T-helper 17 cell (primary cell): Measurements from ENCODE around the gene PLCB1. TPM values are rescaled to one million over a fixed set of nuclear protein-coding genes. Genes with fewer than 3 reads are reported as not detected.

ENCODE experiments used
- ATAC-seq: fragments of 150-1000 bp; cut with Tn5 transposase; 2 replicates; pipeline ENCODE4 v1.10.0; 2021; ENCODE audit warnings: mild to moderate bottlenecking, moderate library complexity
- DNase-seq, 3 donors: peaks; one replicate each; pipeline versions ENCODE4 v3.0.0 to v3.0.0-alpha.2; 2020 to 2021
- H3K9me3 ChIP-seq: one replicate; pipeline ENCODE4 v1.7.0; 2013; ENCODE audit warnings: low read length, mild to moderate bottlenecking; ENCODE audit not compliant: control insufficient read depth, poor library complexity, severe bottlenecking
- H3K27ac Mint-ChIP-seq: one replicate; pipeline ENCODE4 v1.8.0; 2022; ENCODE audit warnings: mild to moderate bottlenecking, moderate library complexity, mixed read lengths
- H3K27me3 Mint-ChIP-seq: one replicate; pipeline ENCODE4 v1.8.0; 2022; ENCODE audit warnings: mixed read lengths
- H3K36me3 Mint-ChIP-seq: one replicate; pipeline ENCODE4 v1.8.0; 2022; ENCODE audit warnings: low read depth, mixed read lengths
- H3K4me1 Mint-ChIP-seq: one replicate; pipeline ENCODE4 v1.8.0; 2022; ENCODE audit warnings: mild to moderate bottlenecking, mixed read lengths
- H3K4me3 Mint-ChIP-seq: one replicate; pipeline ENCODE4 v1.8.0; 2022; ENCODE audit warnings: mild to moderate bottlenecking, moderate library complexity, mixed read lengths
- total RNA-seq, 4 donors: library from RNA in 2 of 4; stranded (reverse) in 2 of 4; gene quantifications; one replicate each; pipeline ENCODE4 v1.2.3 and lab custom pipeline; 2022 to 2026

The PLCB1 gene
- total RNA-seq, 2 donors from 2014 or later = 19.1 to 23.1 TPM

DNA sequence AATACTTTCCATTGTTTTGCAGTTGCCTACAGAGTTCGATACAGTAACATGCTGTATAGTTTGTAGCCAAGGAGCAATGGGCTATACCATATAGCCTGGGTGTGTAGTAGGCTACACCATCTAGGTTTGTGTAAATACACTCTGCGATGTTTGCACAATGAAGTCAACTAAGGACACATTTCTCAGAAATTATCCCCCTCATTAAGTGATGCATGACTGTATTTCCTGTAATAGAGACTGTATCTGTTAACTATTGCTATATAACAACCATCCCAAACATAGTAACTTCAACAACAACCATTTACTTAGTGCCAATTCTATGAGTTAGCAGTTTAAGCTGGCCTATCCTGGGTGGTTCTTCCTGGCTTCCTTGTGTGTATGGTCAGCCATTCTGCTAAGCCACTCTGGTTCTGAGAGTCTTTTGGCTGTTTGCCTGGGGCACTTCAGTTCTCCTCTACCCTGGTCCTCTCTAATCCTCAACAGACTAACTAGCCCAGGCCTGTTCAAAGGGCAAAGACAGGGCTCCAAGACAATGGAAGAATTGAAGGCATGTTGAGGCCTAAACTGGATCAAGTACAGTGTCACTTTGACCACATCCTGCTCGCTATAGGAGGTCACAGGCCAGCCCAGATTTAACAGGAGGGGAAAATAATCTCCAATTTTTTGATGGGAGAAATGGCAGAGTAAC lies 124.0 kb downstream of the PLCB1 start:
- no peak for DNase-seq
- peaks cover 11% of the 10 kb centered on the region for H3K4me1 Mint-ChIP-seq
- H3K27me3 Mint-ChIP-seq = no peaks in the 10 kb centered on the region
- no peak for ATAC-seq
- no peaks in the 10 kb centered on the region for H3K36me3 Mint-ChIP-seq
- H3K4me3 Mint-ChIP-seq = peak overlapping the region; percentile 19
- no peaks in the 10 kb centered on the region for H3K9me3 ChIP-seq
- no peak overlapping the region for H3K27ac Mint-ChIP-seq

DNA sequence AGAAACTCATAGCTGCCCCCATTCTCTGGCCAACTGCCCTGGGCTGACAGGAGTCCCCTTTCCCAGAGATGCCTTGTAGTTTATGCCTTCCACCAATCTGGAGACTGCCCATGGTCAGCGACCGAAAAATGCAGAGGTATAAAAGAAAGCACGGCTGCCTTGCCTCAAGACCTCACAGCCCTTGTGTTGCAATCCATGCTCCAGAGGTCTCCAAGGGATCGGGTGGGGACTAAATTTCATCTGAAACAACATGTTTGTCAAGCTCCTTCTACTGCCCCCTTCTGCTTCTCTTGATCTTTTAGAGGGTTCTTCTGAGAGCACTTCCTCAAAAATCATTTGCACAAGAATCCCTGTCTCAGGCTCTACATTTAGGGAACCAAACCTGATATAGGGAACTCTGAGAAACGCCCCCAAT lies 128.8 kb downstream of the PLCB1 start:
- no peak for DNase-seq
- no peaks in the 10 kb centered on the region for H3K9me3 ChIP-seq
- Mint-ChIP-seq H3K27ac (no peak overlapping the region), H3K36me3 (no peaks in the 10 kb centered on the region), H3K4me3 (no peak overlapping the region), H3K27me3 (no peaks in the 10 kb centered on the region), H3K4me1 (peaks cover 5% of the 10 kb centered on the region)
- no peak for ATAC-seq

DNA sequence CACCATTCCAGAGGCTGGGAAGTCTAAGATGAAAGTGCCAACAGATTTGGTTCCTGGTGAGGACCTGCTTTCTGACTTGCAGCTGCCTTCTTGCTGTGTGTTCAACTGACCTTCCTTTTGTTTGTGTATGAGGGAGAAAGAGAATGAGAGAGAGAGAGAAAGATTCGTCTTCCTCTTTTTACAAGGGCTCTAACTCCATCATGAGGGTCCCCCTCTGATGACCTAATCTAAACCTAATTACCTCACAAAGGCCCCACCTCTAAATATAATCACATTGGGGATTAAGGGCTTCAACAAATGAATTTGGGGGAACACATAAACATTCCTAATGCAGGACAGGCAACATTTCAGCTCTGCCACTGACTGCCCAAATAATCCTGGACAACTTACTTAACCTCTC lies 130.7 kb downstream of the PLCB1 start:
- H3K9me3 ChIP-seq = no peaks in the 10 kb centered on the region
- Mint-ChIP-seq H3K36me3 (no peaks in the 10 kb centered on the region), H3K27me3 (no peaks in the 10 kb centered on the region), H3K4me3 (no peak overlapping the region), H3K4me1 (peaks cover 2% of the 10 kb centered on the region), H3K27ac (no peak overlapping the region)
- no peak for ATAC-seq
- no peak for DNase-seq

DNA sequence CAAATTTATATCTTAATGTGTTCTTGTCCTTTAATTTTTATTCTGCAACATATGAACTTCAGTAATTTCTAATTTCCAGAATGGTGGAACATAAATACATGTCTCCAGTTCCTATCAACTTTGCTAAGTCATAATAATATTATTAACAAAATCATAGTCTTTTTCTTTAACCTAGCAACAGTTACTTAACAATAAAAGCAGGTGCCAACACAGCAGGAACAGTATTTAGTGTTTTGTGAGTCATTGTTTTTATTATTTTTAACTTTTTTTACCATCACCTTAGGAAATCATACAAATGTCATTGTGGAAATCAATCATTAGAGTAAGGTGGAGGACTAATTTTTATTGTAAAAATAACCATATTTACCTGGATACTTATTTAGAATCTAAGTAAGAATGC lies 133.5 kb downstream of the PLCB1 start:
- ATAC-seq (no peak), DNase-seq (no peak)
- Mint-ChIP-seq H3K27ac (no peak overlapping the region), H3K4me3 (no peak overlapping the region), H3K4me1 (no peaks in the 10 kb centered on the region), H3K36me3 (no peaks in the 10 kb centered on the region), H3K27me3 (no peaks in the 10 kb centered on the region)
- no peaks in the 10 kb centered on the region for H3K9me3 ChIP-seq

DNA sequence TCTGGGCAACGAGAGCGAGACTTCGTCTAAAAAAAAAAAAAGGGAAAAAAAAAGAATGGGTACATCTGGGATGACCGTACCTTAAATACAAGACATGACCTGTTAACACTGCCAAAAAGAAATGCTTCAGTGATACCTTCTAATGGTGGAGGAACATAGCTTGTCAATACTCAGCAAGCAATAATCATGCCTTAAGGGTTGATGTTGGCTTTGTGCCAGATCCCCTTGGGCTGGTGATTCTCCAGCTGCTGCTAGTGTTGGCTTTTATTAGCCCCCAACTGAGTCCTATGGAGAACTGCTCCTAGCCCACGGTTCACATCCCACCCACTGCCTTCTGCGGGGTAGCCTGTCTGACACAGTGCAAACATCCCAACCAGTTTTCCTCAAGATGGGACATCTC lies 134.9 kb downstream of the PLCB1 start:
- peaks cover 4% of the 10 kb centered on the region for H3K4me1 Mint-ChIP-seq
- no peaks in the 10 kb centered on the region for H3K36me3 Mint-ChIP-seq
- no peaks in the 10 kb centered on the region for H3K9me3 ChIP-seq
- H3K27me3 Mint-ChIP-seq = no peaks in the 10 kb centered on the region
- no peak for DNase-seq
- no peak overlapping the region for H3K27ac Mint-ChIP-seq
- no peak for ATAC-seq
- no peak overlapping the region for H3K4me3 Mint-ChIP-seq

DNA sequence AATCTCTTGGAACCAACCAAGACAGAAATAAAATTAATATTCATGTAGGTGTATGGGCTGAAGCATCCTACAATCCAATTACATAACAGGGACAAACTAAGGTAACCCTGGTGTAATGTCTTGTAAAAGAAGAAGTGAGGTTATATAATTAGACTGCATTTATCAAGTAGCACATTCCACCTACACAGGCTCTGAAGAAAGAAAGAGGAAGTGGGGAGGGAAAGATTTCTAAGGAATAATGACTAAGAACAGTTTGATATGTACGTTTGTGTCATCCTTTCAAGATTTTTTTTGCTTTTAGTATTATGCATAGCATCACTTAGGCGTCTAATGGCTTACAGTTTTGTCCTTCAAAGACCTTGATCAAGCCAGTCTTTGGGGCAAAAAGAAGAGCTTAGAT lies 139.7 kb downstream of the PLCB1 start:
- Mint-ChIP-seq H3K4me3 (no peak overlapping the region), H3K4me1 (peaks cover 9% of the 10 kb centered on the region), H3K36me3 (no peaks in the 10 kb centered on the region), H3K27me3 (no peaks in the 10 kb centered on the region), H3K27ac (no peak overlapping the region)
- no peaks in the 10 kb centered on the region for H3K9me3 ChIP-seq
- no peak for DNase-seq
- no peak for ATAC-seq

DNA sequence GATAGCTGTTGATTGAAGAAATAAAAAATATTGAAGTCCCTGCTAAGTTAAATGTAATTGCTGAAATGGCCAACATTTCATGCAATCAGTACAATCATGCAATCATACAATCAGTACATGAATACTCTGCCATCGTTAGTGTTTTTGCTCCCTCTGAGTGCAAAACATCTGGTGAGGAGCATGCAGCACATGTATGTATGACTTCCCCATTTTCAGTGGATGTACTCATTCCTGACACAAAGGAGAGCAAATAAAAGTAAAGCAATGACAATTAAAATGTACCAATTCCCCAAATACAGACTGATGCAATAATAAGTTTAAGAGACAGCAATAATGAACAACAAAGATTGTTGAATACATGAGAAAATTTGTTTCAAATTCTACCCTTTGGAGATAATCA lies 140.7 kb downstream of the PLCB1 start:
- no peak for ATAC-seq
- no peak for DNase-seq
- Mint-ChIP-seq H3K27ac (no peak overlapping the region), H3K4me3 (no peak overlapping the region), H3K4me1 (peaks cover 9% of the 10 kb centered on the region), H3K27me3 (no peaks in the 10 kb centered on the region), H3K36me3 (no peaks in the 10 kb centered on the region)
- H3K9me3 ChIP-seq = no peaks in the 10 kb centered on the region

DNA sequence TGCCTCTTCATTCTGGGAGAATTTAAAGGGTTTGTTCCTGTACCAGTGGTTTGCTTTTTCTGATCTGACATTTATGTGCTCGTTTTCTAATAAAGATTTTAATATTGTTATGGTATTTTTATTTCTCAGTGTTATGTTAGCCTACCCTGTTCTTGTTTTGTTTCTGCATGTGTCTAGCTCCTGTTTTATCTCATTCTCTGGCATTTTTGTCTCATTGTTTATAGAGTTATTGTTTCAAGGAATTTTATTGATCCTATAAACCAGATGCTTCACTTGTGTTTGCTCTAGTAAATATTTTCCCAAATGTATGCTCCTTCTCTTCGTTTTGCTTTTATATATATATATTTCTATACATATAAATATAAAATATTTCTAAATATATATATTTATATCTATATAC lies 152.8 kb downstream of the PLCB1 start:
- DNase-seq (no peak), ATAC-seq (no peak)
- no peaks in the 10 kb centered on the region for H3K36me3 Mint-ChIP-seq
- H3K27me3 Mint-ChIP-seq = no peaks in the 10 kb centered on the region
- no peak overlapping the region for H3K4me3 Mint-ChIP-seq
- no peaks in the 10 kb centered on the region for H3K4me1 Mint-ChIP-seq
- H3K27ac Mint-ChIP-seq = no peak overlapping the region
- no peaks in the 10 kb centered on the region for H3K9me3 ChIP-seq

DNA sequence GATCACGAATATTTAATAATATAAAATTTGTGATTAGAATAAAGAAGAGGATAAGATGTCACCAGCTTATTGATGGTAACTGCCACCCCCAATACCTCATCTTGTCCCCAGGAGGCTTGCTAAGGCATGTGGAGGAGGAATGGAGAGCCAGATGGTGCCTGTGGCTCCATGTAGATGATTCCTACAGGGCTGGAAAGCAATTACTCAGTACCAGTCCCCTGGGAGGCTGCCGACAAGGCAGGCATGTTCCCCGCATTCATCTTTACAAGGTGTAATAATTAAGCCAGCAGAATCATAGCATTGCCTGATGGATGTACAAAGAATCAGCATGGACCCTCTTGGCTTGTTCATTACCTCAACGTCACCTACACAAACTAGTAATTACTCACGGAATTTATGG lies 155.3 kb downstream of the PLCB1 start:
- no peak for DNase-seq
- no peaks in the 10 kb centered on the region for H3K27me3 Mint-ChIP-seq
- H3K27ac Mint-ChIP-seq = no peak overlapping the region
- H3K9me3 ChIP-seq = no peaks in the 10 kb centered on the region
- no peak overlapping the region for H3K4me3 Mint-ChIP-seq
- H3K4me1 Mint-ChIP-seq = no peaks in the 10 kb centered on the region
- H3K36me3 Mint-ChIP-seq = no peaks in the 10 kb centered on the region
- ATAC-seq = no peak

DNA sequence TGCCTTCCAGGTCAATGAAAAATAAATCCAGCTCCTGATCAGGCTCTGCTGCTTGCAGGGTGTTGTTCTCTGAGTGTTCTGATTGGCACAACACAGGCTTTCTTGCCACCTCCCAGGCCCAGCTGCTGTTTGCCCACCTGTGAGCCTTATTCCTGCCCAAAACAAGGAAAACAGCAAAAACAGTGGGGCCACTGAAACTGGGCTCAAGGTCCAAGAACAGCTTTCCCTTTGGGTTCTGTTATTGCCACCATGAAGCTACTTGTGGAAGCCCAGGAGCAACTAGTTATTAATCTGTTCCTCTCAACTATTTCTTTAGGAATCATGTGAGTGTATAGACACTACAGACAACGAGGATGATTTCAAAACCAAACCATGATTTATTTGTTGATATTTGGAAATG lies 159.1 kb downstream of the PLCB1 start:
- no peak overlapping the region for H3K4me3 Mint-ChIP-seq
- DNase-seq (no peak), ATAC-seq (no peak)
- no peaks in the 10 kb centered on the region for H3K27me3 Mint-ChIP-seq
- H3K27ac Mint-ChIP-seq = no peak overlapping the region
- no peaks in the 10 kb centered on the region for H3K9me3 ChIP-seq
- H3K36me3 Mint-ChIP-seq = no peaks in the 10 kb centered on the region
- peaks cover 5% of the 10 kb centered on the region for H3K4me1 Mint-ChIP-seq

DNA sequence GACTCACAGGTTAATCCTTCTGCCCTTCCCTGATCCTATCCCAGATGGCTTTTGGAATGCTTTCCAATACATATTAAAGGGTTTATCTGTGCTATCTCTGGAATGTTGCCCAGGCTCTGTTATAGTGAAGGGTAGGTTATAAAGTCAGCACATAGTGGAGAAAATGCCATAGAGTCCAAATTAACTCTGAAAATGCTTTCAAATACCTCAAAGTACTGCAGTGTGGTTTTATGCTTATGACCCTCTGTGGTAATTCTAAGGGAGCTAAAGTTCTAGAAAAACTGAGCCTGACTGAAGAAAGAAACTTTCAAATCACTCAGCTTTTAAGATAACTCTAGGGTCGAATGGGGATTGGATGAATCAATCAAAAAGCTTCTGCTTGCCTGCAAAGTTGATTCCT lies 159.8 kb downstream of the PLCB1 start:
- ATAC-seq (no peak), DNase-seq (no peak)
- no peaks in the 10 kb centered on the region for H3K9me3 ChIP-seq
- Mint-ChIP-seq H3K4me3 (no peak overlapping the region), H3K27ac (no peak overlapping the region), H3K27me3 (no peaks in the 10 kb centered on the region), H3K36me3 (no peaks in the 10 kb centered on the region), H3K4me1 (peaks cover 5% of the 10 kb centered on the region)

DNA sequence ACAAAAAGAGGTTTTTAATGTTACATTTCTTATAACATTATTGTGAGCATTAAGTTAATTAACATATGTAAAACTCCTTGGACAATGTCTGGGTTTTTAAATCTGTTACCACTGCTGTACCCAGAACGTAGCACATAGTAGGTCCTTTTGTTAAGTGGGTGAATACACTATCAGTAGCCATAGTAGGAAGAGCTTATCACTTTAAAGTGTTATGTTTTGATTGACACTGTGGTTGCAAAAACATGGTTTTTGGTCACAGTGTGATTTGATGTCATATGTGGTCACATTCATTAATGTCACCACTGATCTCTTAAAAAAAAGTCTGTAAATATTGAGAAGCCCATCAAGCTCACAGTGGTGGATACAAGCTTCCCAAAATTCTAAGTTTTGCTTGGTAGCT lies 160.7 kb downstream of the PLCB1 start:
- no peaks in the 10 kb centered on the region for H3K9me3 ChIP-seq
- DNase-seq (no peak), ATAC-seq (no peak)
- H3K4me3 Mint-ChIP-seq = no peak overlapping the region
- no peak overlapping the region for H3K27ac Mint-ChIP-seq
- H3K4me1 Mint-ChIP-seq = peaks cover 5% of the 10 kb centered on the region
- H3K36me3 Mint-ChIP-seq = no peaks in the 10 kb centered on the region
- no peaks in the 10 kb centered on the region for H3K27me3 Mint-ChIP-seq

DNA sequence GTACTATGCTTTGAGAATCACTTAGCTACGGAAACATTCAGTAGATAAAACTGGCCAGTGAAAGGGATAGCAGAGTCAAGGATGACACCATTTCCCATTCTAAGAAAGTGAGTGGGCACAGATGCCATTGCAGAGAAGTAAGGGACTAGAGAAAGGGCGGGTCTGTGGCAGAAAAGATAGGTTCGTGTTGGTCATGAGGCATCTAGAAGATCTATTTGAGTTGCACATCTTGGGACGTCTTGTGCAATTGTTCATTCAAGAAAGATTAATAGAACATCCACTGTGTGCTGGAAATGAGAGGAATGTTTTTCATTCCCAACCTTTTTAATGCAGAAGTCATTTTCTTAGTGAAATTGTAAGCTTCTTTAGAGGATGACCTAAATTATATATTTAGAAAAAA lies 161.7 kb downstream of the PLCB1 start:
- ATAC-seq (no peak), DNase-seq (no peak)
- H3K4me1 Mint-ChIP-seq = peaks cover 5% of the 10 kb centered on the region
- peak overlapping the region; percentile 10 for H3K4me3 Mint-ChIP-seq
- no peaks in the 10 kb centered on the region for H3K36me3 Mint-ChIP-seq
- H3K27ac Mint-ChIP-seq = no peak overlapping the region
- H3K9me3 ChIP-seq = no peaks in the 10 kb centered on the region
- no peaks in the 10 kb centered on the region for H3K27me3 Mint-ChIP-seq

DNA sequence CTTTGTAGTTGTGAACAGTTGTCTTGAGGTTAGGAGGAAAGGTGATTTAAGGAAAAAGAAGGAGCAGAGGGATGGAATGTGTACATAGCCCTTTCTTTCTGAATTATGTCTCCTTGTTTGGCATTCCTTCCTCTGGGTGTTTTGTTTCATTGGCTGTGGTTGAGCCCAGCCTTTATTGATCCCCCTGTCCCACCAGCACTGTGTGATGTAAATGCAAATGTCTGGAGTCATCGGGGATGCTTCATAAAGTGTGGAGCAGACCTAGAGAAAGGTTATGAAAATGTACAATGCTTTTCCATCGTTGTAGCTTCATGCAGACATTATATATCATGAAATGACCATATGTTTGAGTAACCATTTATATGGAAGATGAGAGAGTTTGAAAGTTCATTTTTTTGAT lies 164.5 kb downstream of the PLCB1 start:
- H3K27ac Mint-ChIP-seq = no peak overlapping the region
- no peaks in the 10 kb centered on the region for H3K36me3 Mint-ChIP-seq
- H3K4me3 Mint-ChIP-seq = no peak overlapping the region
- H3K4me1 Mint-ChIP-seq = peaks cover 5% of the 10 kb centered on the region
- no peak for ATAC-seq
- no peaks in the 10 kb centered on the region for H3K27me3 Mint-ChIP-seq
- DNase-seq = no peak
- no peaks in the 10 kb centered on the region for H3K9me3 ChIP-seq
